ENCODE measurements around the gene ALDH7A1.

DNA sequence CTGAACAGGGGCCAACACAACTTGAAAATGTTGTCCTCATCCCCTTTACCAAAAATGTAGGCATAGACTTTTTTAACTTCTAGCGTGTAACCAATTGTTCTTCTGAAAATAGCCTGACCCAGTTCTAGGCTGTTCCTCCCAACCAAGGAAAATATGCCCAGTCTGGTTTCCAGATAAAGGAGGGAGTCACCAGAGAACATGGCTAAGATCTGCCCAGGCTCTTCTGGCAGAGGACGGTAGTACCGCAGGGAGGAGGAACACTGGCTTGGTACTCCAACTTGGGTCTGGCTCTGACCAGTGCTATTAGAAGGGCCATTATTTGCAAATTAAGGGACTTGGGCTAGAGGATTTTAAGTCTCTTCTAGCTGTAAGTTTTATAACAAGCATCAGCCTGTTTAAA is 108.7 kb downstream of the ALDH7A1 start:
- TF ChIP-seq, protein P1, sequence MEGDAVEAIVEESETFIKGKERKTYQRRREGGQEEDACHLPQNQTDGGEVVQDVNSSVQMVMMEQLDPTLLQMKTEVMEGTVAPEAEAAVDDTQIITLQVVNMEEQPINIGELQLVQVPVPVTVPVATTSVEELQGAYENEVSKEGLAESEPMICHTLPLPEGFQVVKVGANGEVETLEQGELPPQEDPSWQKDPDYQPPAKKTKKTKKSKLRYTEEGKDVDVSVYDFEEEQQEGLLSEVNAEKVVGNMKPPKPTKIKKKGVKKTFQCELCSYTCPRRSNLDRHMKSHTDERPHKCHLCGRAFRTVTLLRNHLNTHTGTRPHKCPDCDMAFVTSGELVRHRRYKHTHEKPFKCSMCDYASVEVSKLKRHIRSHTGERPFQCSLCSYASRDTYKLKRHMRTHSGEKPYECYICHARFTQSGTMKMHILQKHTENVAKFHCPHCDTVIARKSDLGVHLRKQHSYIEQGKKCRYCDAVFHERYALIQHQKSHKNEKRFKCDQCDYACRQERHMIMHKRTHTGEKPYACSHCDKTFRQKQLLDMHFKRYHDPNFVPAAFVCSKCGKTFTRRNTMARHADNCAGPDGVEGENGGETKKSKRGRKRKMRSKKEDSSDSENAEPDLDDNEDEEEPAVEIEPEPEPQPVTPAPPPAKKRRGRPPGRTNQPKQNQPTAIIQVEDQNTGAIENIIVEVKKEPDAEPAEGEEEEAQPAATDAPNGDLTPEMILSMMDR (conservative IDR thresholded peaks at IDR 0.05 in 1 of 2, IDR thresholded peaks at IDR 0.05 in 1 of 2; ENCODE audit: extremely low read depth in 1 of 2, insufficient read depth in 1 of 2, low read depth in 1 of 2, low read length in 2 of 2) = no peak
- TF ChIP-seq EZH2 (IDR thresholded peaks at IDR 0.05; ENCODE audit: borderline replicate concordance, low read length) = no peak

Data from mammary epithelial cell (primary cell).